ENCODE data around the gene KIZ.
"Not testable (repeated sequence)": the region's sequence is repeated elsewhere in the genome, so short reads cannot be mapped to it uniquely, and the experiment has no call there.

The KIZ gene

DNA sequence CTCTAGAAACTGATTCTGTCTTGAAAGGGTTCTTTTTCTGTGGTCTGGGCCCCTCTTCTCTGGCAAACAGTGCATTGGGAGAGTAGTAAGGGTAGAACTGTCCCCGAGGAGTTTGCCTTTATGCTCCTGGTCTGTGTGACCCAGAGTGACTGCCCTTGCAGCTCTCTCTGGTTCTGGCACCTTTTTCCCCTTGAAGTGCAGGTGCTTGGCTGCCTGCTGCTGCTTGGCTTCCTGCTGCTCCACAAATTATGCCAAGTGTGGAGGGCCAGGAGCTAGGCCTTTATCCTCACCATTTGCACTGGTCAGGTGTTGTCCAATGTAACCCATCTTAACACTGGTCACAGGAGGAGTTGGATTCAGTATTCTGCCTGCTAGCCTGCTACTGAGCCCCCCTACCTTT, 11.2 kb downstream of the KIZ start:
- DNase-seq (ENCODE audit: low spot score) = no peak

DNA sequence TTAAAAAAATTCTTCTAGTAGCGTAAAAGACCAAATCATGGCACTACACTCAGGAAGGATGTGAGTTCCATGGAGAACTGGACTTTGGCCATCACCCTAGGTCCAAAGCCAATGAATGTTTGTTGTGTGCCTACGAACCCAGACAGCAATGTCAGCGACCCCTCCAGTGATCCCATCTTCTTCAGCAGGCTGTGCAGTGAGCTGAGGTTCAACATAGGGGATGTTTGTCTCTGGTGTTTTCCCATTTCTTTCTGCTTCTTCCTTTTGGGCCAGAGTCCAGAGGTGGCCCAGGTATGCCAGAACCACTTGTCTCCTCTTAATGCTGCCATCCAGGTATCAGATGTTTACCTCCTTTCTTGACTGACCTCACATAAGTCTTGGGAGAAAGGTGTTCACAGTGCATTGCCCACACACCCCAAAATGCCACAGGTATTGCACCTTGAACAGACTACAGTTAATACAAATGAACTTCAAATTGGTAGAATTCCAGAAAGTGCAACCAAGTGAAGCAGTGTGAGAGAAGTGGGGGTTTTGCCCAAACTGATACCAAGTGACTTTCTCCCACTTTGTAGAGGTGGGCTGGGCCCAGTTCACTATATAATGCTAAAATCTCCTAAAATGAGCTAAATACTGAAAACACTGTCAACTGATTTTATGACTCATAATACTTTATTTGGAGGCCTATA, 14.1 kb downstream of the KIZ start:
- no peak for DNase-seq (ENCODE audit: low spot score)

DNA sequence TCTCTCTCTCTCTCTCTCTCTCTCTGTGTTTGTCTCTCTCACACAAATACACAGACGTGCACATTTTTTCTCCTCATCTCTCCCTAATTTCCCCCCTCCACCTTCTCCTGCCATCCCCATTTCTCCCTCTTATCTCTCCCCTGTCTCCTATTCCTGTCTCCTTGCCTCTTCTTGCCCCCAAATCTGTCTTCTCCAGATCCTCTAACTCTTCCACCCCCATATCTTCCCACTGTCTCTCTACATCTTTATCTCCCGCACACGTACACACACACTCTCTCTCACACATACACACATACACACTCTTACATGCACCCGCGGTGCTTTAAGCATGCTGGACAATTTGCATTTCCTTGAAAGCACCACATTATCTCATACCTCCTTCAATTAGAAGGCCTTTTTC, 15.9 kb downstream of the KIZ start:
- DNase-seq (ENCODE audit: low spot score) = no peak

- no peak for DNase-seq (ENCODE audit: low spot score)
Measured at GRCh38 chr20:21143194-21143890, 17.5 kb downstream of the KIZ start.

DNA sequence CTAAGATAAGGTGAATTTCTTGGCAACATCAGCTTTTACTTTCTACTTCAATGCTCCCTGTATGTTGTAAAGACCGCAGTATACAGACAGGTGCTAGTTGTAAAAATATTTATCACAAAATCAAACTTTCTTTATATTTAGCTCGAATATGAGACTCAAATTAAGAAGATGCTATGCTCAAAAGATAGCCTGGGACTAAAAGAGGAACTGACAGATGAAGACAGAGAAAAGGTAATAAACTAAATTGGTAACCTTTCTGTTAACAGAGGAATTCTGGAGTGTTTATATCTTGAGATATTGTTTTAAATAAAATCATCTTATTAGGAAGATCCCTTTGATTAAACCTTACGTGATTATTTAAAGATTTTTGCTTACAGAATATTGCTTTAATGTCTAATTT, 19.5 kb downstream of the KIZ start:
- no peak for DNase-seq (ENCODE audit: low spot score)

DNA sequence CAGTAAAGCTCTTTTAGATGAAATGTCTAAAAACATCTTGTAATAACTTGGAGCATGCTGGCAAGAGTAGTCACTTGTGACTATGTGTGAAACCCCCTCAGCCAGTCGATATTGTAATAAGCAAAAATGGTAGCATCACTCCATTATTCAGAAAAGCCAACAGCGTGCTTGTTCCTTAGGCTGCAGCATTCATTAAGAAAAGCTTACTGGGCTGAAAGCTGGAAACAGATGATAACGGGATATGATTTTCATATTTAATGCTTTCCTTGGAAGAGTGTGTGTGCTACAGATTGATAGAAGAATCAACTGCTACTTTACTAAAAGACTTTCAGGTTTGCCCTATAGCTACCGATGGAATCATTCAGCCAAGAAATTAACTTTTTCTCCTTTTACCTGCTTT, 20.3 kb downstream of the KIZ start:
- DNase-seq (ENCODE audit: low spot score) = no peak

- no peak for DNase-seq (ENCODE audit: low spot score)
Measured at GRCh38 chr20:21147593-21147992, 21.7 kb downstream of the KIZ start.

DNA sequence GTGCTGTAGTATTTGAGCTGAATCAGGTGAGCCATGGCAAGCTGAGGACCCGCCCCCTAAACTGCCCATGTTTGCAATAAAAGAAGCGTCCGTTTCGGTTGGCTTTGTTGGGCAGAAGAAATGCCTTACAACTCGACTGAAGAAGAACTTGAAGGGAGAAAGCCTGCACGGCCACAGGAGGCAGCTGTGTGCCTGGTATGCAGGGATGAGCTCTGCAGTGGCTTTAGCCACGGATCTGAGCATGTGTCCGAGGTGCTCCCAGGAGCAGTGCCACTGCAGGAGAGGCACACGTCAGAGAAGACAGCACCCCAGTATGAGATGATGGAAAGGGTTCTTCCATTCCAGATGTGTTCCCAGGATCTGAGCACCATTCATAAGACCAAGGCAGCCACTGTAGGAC, 23.5 kb downstream of the KIZ start:
- no peak for DNase-seq (ENCODE audit: low spot score)

GRCh38 chr20:21151791-21152190, 25.9 kb downstream of the KIZ start:
- no peak for DNase-seq (ENCODE audit: low spot score)

GRCh38 chr20:21154692-21155091, 28.8 kb downstream of the KIZ start:
- no peak for DNase-seq (ENCODE audit: low spot score)

GRCh38 chr20:21155268-21155667, 29.4 kb downstream of the KIZ start:
- DNase-seq (ENCODE audit: low spot score) = no peak

- no peak for DNase-seq (ENCODE audit: low spot score)
Measured at GRCh38 chr20:21156266-21156665, 30.4 kb downstream of the KIZ start.

DNA sequence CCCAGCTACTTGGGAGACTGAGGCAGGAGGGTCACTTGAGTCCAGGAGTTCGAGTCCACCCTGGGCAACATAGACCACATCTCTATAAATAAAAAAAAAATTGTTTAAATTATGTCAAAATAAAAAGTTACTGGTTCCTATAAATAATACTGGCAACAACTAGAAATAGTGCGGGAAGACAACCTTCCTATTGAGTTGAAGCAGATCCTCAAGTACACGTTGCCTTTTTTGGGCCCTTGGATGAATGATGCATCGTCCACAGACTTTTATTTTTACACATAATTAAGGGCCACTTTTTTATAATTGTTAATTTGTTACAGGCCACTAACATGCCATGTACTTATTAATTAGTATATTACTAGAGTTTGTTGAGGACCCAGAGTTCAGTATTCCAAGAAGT, 31.1 kb downstream of the KIZ start:
- DNase-seq (ENCODE audit: low spot score) = no peak

DNA sequence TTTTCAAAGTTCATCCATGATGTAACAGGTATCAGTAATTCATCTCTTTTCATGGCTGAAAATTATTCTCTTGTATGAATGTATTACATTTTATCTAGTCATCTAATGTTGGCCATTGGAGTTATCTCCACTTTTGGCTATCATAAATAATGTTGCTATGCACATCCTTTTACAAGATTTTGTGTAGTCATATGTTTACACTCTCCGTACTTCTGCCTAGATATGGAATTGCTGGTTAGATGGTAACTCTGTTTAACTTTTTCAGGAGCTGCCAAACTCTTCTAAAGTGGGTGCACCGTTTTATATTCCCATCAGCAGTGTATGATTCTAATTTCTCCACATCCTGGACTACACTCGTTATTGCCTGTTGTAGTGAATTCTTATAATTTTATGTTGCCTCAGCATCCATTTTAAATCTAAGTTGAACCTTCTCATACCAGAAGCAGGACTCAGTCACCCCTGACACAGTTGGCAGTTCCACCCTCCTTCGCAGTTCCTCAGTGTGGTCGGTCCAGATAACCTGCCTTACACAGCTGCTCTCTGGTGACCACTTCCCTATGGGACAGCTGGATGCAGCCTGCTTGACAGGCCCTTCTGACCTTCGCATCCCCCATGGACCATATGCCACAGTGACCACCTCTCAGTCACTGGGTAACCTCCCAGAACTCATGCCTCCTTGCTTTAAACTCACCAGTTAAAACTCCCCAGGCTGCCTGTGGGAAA, 33.9 kb downstream of the KIZ start:
- DNase-seq (ENCODE audit: low spot score) = no peak

GRCh38 chr20:21161926-21162325, 36.0 kb downstream of the KIZ start:
- DNase-seq (ENCODE audit: low spot score) = no peak

GRCh38 chr20:21162631-21163030, 36.7 kb downstream of the KIZ start:
- no peak for DNase-seq (ENCODE audit: low spot score)

DNA sequence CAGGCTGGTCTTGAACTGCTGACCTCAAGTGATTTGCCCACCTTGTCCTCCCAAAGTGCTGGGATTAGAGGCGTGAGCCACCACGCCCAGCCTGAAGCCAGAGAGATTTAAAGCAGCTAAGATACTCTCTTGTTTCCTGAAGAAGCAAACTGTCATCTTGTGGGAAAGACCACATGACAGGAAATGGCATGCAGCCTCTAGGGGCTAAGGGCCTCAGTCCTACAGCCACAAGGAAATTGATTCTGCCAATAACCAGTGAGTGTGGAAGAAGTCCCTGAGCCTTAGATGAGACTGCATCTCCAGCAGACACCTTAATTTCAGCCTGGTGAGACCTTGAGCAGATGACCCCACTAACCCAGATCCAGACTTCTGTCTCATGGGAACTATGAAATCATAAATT, 40.9 kb downstream of the KIZ start:
- no peak for DNase-seq (ENCODE audit: low spot score)

DNA sequence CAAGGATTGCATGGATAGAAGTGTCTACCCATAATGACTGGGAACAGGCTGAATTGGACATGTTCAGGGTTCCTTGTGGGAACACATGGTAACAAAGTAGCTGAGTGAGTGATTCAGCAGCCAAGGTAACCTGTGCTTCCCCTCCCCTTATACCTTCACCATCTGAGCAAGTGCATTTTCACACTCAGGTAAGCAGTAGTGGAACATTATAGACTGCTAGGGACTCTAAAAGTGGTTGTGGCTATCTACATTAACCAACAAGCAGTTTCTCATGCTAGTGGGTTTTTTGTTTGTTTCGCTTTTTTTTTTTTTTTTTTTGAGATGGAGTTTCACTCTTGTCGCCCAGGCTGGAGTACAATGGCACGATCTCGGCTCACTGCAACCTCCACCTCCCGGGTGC, 41.4 kb downstream of the KIZ start:
- no peak for DNase-seq (ENCODE audit: low spot score)

- not testable (repeated sequence) for DNase-seq (ENCODE audit: low spot score)
Measured at GRCh38 chr20:21168061-21168460, 42.2 kb downstream of the KIZ start.

DNA sequence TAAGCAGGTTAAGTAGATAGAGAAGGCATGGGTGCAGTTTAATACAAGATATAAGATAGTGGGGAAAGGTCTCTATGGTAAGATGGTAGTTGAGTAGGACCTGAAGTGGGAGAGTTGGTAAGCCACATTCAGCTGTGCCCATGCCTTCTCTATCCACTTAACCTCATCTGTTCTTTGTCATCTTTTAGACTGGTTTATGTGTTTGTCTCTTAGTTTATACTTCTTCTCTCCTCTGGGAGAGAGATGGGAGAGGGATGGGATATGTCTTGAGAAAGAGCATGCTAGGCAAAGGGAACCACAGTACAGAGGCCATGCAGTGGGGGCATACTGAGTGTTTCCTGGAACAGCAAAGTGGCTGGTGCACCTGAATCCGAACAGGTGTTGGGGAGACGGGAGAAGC, 46.7 kb downstream of the KIZ start:
- DNase-seq (ENCODE audit: low spot score) = no peak

- DNase-seq (ENCODE audit: low spot score) = no peak
Measured at GRCh38 chr20:21173485-21173884, 47.6 kb downstream of the KIZ start.

DNA sequence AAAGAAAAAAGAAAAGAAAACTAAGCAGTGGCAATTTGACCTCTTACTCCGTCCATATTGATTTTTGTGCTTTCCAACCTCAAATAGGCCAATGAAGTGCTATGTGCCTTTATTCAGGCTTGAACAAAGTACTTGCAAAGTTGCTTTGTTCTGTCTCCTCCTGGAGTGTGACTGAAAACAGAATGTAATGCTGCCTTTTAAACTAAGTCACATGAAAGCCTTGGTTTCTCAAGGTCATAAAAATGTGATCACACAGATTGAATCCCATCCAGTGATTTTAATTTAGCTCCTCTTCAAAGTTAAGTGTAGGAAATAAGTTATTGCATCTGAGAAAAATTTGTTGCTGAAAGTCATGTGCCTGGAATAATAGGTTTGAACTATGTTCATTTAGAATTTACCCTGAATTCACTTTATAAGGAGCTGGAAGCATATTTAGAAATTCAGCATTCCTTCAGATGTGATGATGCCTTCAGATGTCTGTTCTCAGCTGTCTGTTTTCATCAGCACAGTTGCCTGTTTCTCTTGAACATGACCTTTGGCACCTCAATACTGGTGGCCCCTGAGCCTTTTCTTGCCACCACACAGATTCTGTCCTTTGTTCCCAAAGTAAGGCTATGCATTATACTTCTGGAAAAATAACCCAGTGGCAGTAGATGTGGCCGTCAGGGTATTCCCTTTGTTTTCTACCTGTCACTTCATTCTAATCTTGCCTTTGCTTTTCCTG, 48.8 kb downstream of the KIZ start:
- no peak for DNase-seq (ENCODE audit: low spot score)

- no peak for DNase-seq (ENCODE audit: low spot score)
Measured at GRCh38 chr20:21175433-21175832, 49.6 kb downstream of the KIZ start.

Data from ecto neural progenitor cell (in vitro differentiated cells).